ENCODE measurements around the gene PDZD2.

- TF ChIP-seq CTCF (IDR thresholded peaks at IDR 0.05; ENCODE audit: poor library complexity) = no peak
- no peak for TF ChIP-seq EZH2 (IDR thresholded peaks at IDR 0.05; ENCODE audit: borderline replicate concordance)
- TF ChIP-seq EZH2phosphoT487 (IDR thresholded peaks at IDR 0.05; ENCODE audit: low read depth, severe bottlenecking, unreplicated experiment) = no peak
These were observed 292.9 kb downstream of the PDZD2 start for GRCh38 chr5:31931874-31932273.

Measured in hepatocyte (in vitro differentiated cells).